Cardiac septum (tissue), 1 donor: ENCODE data around the gene ATG5. TPM values are rescaled to one million over a fixed set of nuclear protein-coding genes. Genes with fewer than 3 reads are reported as not detected.
"Not testable (repeated sequence)": the region's sequence is repeated elsewhere in the genome, so short reads cannot be mapped to it uniquely, and the experiment has no call there.

ENCODE experiments used
- DNase-seq: peaks from one replicate; pipeline ENCODE4 v3.0.0-alpha.2; 2020; ENCODE audit warnings: low spot score
- intact Hi-C: fragments of 100-400 bp; cut with DNase I; formaldehyde crosslinking; loops from one replicate; pipeline ENCODE4 v1.14.0; 2022
- total RNA-seq: library from RNA; stranded (reverse); fragmentation: NEBNext Ultra II Directional; extraction: Animal tissue kit (Norgen Biotek cat#: 25700); gene quantifications from one replicate; pipeline ENCODE4 v1.2.1, GENCODE V29; 2021
- donor health status: DM: no; HTN: no; CAD: no.

Gene ATG5
- total RNA-seq, 1 donor from 2014 or later, result 14.6 TPM

GRCh38 chr6:106237286-106237685 is 88.3 kb downstream of the ATG5 start:
- no peak for DNase-seq
- intact Hi-C loops, result no loop called here

GRCh38 chr6:106229876-106230445 is 95.6 kb downstream of the ATG5 start:
- intact Hi-C loops, result loop anchor here (10.0 kb wide), 1 partner anchor 745 kb away; no protein-coding TSS in a partner anchor
- not testable (repeated sequence) for DNase-seq

GRCh38 chr6:106227612-106228507 is 97.7 kb downstream of the ATG5 start:
- DNase-seq, result no peak
- intact Hi-C loops, result loop anchor here (10.0 kb wide), 1 partner anchor 743 kb away; no protein-coding TSS in a partner anchor

- DNase-seq, result no peak
- intact Hi-C loops, result loop anchor here (10.0 kb wide), 1 partner anchor 742 kb away; no protein-coding TSS in a partner anchor
These were observed 98.9 kb downstream of the ATG5 start for GRCh38 chr6:106226676-106227075.

GRCh38 chr6:106225581-106225980 is 100.0 kb downstream of the ATG5 start:
- intact Hi-C loops, result loop anchor here (10.0 kb wide), 1 partner anchor 741 kb away; no protein-coding TSS in a partner anchor
- no peak for DNase-seq

- intact Hi-C loops, result loop anchor here (5.0 to 10.0 kb wide), 2 partner anchors 491 to 739 kb away; no protein-coding TSS in a partner anchor
- DNase-seq, result no peak
These were observed 102.1 kb downstream of the ATG5 start for GRCh38 chr6:106223300-106223930.

GRCh38 chr6:106220485-106220884 is 105.1 kb downstream of the ATG5 start:
- no peak for DNase-seq
- intact Hi-C loops, result loop anchor here (5.0 to 10.0 kb wide), 2 partner anchors 488 to 736 kb away; no protein-coding TSS in a partner anchor

- no peak for DNase-seq
- intact Hi-C loops, result no loop called here
These were observed 109.0 kb downstream of the ATG5 start for GRCh38 chr6:106216527-106216926.

- intact Hi-C loops, result no loop called here
- no peak for DNase-seq
These were observed 110.0 kb downstream of the ATG5 start for GRCh38 chr6:106215608-106216007.

GRCh38 chr6:106214531-106214930 is 111.0 kb downstream of the ATG5 start:
- DNase-seq, result no peak
- intact Hi-C loops, result no loop called here

- intact Hi-C loops, result no loop called here
- DNase-seq, result no peak
These were observed 111.8 kb downstream of the ATG5 start for GRCh38 chr6:106213660-106214289.

- intact Hi-C loops, result no loop called here
- no peak for DNase-seq
These were observed 113.0 kb downstream of the ATG5 start for GRCh38 chr6:106212576-106212975.

- DNase-seq, result no peak
- intact Hi-C loops, result no loop called here
These were observed 118.7 kb downstream of the ATG5 start for GRCh38 chr6:106206905-106207304.

- intact Hi-C loops, result no loop called here
- no peak for DNase-seq
These were observed 120.6 kb downstream of the ATG5 start for GRCh38 chr6:106204961-106205360.

GRCh38 chr6:106199998-106200397 is 125.6 kb downstream of the ATG5 start:
- intact Hi-C loops, result no loop called here
- no peak for DNase-seq

GRCh38 chr6:106199331-106199730 is 126.2 kb downstream of the ATG5 start:
- intact Hi-C loops, result no loop called here
- no peak for DNase-seq

- intact Hi-C loops, result no loop called here
- no peak for DNase-seq
These were observed 128.1 kb downstream of the ATG5 start for GRCh38 chr6:106197441-106197840.

GRCh38 chr6:106194949-106195921 is 130.3 kb downstream of the ATG5 start:
- DNase-seq, result no peak
- intact Hi-C loops, result no loop called here

GRCh38 chr6:106192824-106193223 is 132.7 kb downstream of the ATG5 start:
- no peak for DNase-seq
- intact Hi-C loops, result no loop called here
